H9 (cell line): ENCODE results near the gene CBLB. TPM values are rescaled to one million over a fixed set of nuclear protein-coding genes. Genes with fewer than 3 reads are reported as not detected.
A peak's percentile ranks its signal among the peaks of the same experiment; 100 is the strongest.

Experiments used
- DNase-seq: peaks from one replicate; pipeline ENCODE4 v3.0.0-alpha.2; 2017
- H2AFZ ChIP-seq: one replicate; pipeline ENCODE4 v1.6.1; 2013; ENCODE audit warnings: mild to moderate bottlenecking, low read length, control low read depth, moderate library complexity
- H2AK5ac ChIP-seq: 2 replicates; pipeline ENCODE4 v1.6.1; 2013; ENCODE audit warnings: low read length, control low read depth, mixed read lengths; ENCODE audit not compliant: insufficient read length
- H2BK120ac ChIP-seq: one replicate; pipeline ENCODE4 v1.6.1; 2013; ENCODE audit warnings: low read depth, mild to moderate bottlenecking, low read length, control low read depth, inconsistent platforms; ENCODE audit not compliant: poor library complexity, severe bottlenecking
- H2BK12ac ChIP-seq: 2 replicates; pipeline ENCODE4 v1.6.1; 2013; ENCODE audit warnings: low read length, control low read depth, mixed read lengths, low read depth; ENCODE audit not compliant: insufficient read length
- H2BK15ac ChIP-seq: 2 replicates; pipeline ENCODE4 v1.6.1; 2013; ENCODE audit warnings: low read depth, low read length, control low read depth
- H2BK20ac ChIP-seq: one replicate; pipeline ENCODE4 v1.6.1; 2013; ENCODE audit warnings: low read depth, mild to moderate bottlenecking, low read length, control low read depth, inconsistent platforms; ENCODE audit not compliant: poor library complexity, severe bottlenecking
- H2BK5ac ChIP-seq: 2 replicates; pipeline ENCODE4 v1.6.1; 2013; ENCODE audit warnings: low read length, control low read depth, mixed read lengths; ENCODE audit not compliant: insufficient read length
- H3K14ac ChIP-seq: 2 replicates; pipeline ENCODE4 v1.6.1; 2013; ENCODE audit warnings: low read length, control low read depth; ENCODE audit not compliant: insufficient read depth
- H3K18ac ChIP-seq: 2 replicates; pipeline ENCODE4 v1.6.1; 2013; ENCODE audit warnings: low read depth, mild to moderate bottlenecking, mixed read lengths, low read length, control low read depth; ENCODE audit not compliant: insufficient read length
- H3K23ac ChIP-seq: 2 replicates; pipeline ENCODE4 v1.6.1; 2013; ENCODE audit warnings: low read length, control low read depth, mixed read lengths, low read depth; ENCODE audit not compliant: insufficient read length
- H3K23me2 ChIP-seq: 2 replicates; pipeline ENCODE4 v1.6.1; 2013; ENCODE audit warnings: low read depth, mild to moderate bottlenecking, mixed read lengths, low read length, control low read depth; ENCODE audit not compliant: insufficient read length, poor library complexity, severe bottlenecking
- H3K27ac ChIP-seq: 2 replicates; pipeline ENCODE4 v1.5.1; 2013; ENCODE audit warnings: low read length, control low read depth, mixed read lengths, low read depth; ENCODE audit not compliant: insufficient read length
- H3K27me3 ChIP-seq: 2 replicates; pipeline ENCODE4 v1.6.1; 2013; ENCODE audit warnings: low read length, control low read depth, inconsistent platforms; ENCODE audit not compliant: insufficient read depth
- H3K4ac ChIP-seq: 2 replicates; pipeline ENCODE4 v1.6.1; 2013; ENCODE audit warnings: low read depth, mild to moderate bottlenecking, control low read depth, inconsistent platforms, low read length, moderate library complexity
- H3K4me1 ChIP-seq: 2 replicates; pipeline ENCODE4 v1.6.1; 2013; ENCODE audit warnings: low read length, control low read depth, inconsistent platforms; ENCODE audit not compliant: insufficient read depth
- H3K4me2 ChIP-seq: 2 replicates; pipeline ENCODE4 v1.6.1; 2013; ENCODE audit warnings: low read length, control low read depth, mixed read lengths; ENCODE audit not compliant: insufficient read length, insufficient read depth
- H3K56ac ChIP-seq: 2 replicates; pipeline ENCODE4 v1.6.1; 2013; ENCODE audit warnings: low read depth, mild to moderate bottlenecking, mixed read lengths, low read length, control low read depth; ENCODE audit not compliant: insufficient read length
- H3K79me1 ChIP-seq: 2 replicates; pipeline ENCODE4 v1.6.1; 2013; ENCODE audit warnings: low read depth, mild to moderate bottlenecking, moderate library complexity, low read length, control low read depth, inconsistent platforms; ENCODE audit not compliant: insufficient read depth, poor library complexity, severe bottlenecking
- H3K79me2 ChIP-seq: 2 replicates; pipeline ENCODE4 v1.6.1; 2013; ENCODE audit warnings: low read length, control low read depth, inconsistent platforms; ENCODE audit not compliant: insufficient read depth
- H3K9ac ChIP-seq: 2 replicates; pipeline ENCODE4 v1.6.1; 2013; ENCODE audit warnings: low read length, control low read depth, mixed read lengths; ENCODE audit not compliant: insufficient read length; ENCODE audit errors: extremely low read depth
- H3K9me3 ChIP-seq: one replicate; pipeline ENCODE4 v1.6.1; 2013; ENCODE audit warnings: low read depth, low read length, inconsistent platforms; ENCODE audit not compliant: control insufficient read depth
- H3T11ph ChIP-seq: one replicate; pipeline ENCODE4 v1.6.1; 2013; ENCODE audit warnings: mild to moderate bottlenecking, low read length, control low read depth, inconsistent platforms
- H4K20me1 ChIP-seq: one replicate; pipeline ENCODE4 v1.6.1; 2013; ENCODE audit not compliant: control insufficient read depth, insufficient read length, insufficient read depth
- H4K5ac ChIP-seq: 2 replicates; pipeline ENCODE4 v1.6.1; 2013; ENCODE audit warnings: low read depth, mild to moderate bottlenecking, mixed read lengths, low read length, control low read depth; ENCODE audit not compliant: insufficient read length
- H4K8ac ChIP-seq: replicated peaks from 2 replicates; pipeline ENCODE4 v1.6.1; 2013; ENCODE audit warnings: low read length, control low read depth, mixed read lengths, low read depth; ENCODE audit not compliant: insufficient read length
- H4K91ac ChIP-seq: 2 replicates; pipeline ENCODE4 v1.6.1; 2013; ENCODE audit warnings: low read depth, mild to moderate bottlenecking, moderate library complexity, mixed read lengths, low read length, control low read depth; ENCODE audit not compliant: insufficient read length
- H3K27ac Mint-ChIP-seq, 3 experiments: 2 replicates in 2 of 3; 3 replicates in 1 of 3; pipeline ENCODE4 v1.8.0; 2020 to 2021; ENCODE audit warnings: mixed read lengths in 3 of 3, mild to moderate bottlenecking in 1 of 3, moderate library complexity in 1 of 3
- H3K27me3 Mint-ChIP-seq: 2 replicates; pipeline ENCODE4 v1.8.0; 2021; ENCODE audit warnings: low read depth, mild to moderate bottlenecking, moderate library complexity, mixed read lengths
- H3K36me3 Mint-ChIP-seq, 3 experiments: 2 replicates in 2 of 3; 3 replicates in 1 of 3; pipeline ENCODE4 v1.8.0; 2020 to 2021; ENCODE audit warnings: low read depth in 3 of 3, mixed read lengths in 3 of 3; ENCODE audit not compliant: insufficient read depth in 1 of 3
- H3K4me1 Mint-ChIP-seq, 2 experiments: 2 replicates each; pipeline ENCODE4 v1.8.0; 2020; ENCODE audit warnings: mixed read lengths in 2 of 2
- H3K4me3 Mint-ChIP-seq, 2 experiments: 2 replicates in 1 of 2; 3 replicates in 1 of 2; pipeline ENCODE4 v1.8.0; 2020 to 2021; ENCODE audit warnings: mild to moderate bottlenecking in 2 of 2, mixed read lengths in 2 of 2, moderate library complexity in 1 of 2
- H3K9me3 Mint-ChIP-seq, 2 experiments: 2 replicates in 1 of 2; 3 replicates in 1 of 2; pipeline ENCODE4 v1.8.0; 2020; ENCODE audit warnings: mild to moderate bottlenecking in 2 of 2, mixed read lengths in 2 of 2, moderate library complexity in 1 of 2
- CTCF ChIP-seq: fragments of 200-600 bp; sonication (generic); conservative IDR thresholded peaks from 3 replicates; pipeline ENCODE4 v1.8.0; 2021; ENCODE audit warnings: antibody characterized with exemption, mild to moderate bottlenecking
- WGBS: extraction: QIAGEN DNeasy Blood & Tissue Kit; methylation state at CpG from one replicate; pipeline ENCODE4 v1.1.7; 2013; ENCODE audit warnings: missing lambda C conversion rate, low lambda C conversion rate, mixed read lengths; ENCODE audit not compliant: insufficient read length; ENCODE audit errors: extremely low coverage; 5-methylcytosine and 5-hydroxymethylcytosine counted together
- total RNA-seq: library from RNA; stranded (reverse); gene quantifications from 2 replicates; pipeline ENCODE4 v1.2.1, GENCODE V29; 2021

The CBLB gene
- total RNA-seq, 1 experiment from 2014 or later = 25.7 TPM

- Histone ChIP-seq H3K23me2 (no peaks in the 10 kb centered on the region), H2BK20ac (no peak overlapping the region), H3K18ac (no peak overlapping the region), H3K4me2 (no peak overlapping the region), H2AK5ac (no peak overlapping the region), H3K9ac (no peak overlapping the region), H3K4me1 (no peaks in the 10 kb centered on the region), H2AFZ (no peak overlapping the region), H3K56ac (no peak overlapping the region), H3K4ac (no peak overlapping the region), H4K91ac (no peak overlapping the region), H3K9me3 (no peaks in the 10 kb centered on the region), H2BK15ac (no peak overlapping the region), H3K79me2 (no peaks in the 10 kb centered on the region), H4K5ac (no peak overlapping the region), H3T11ph (no peak overlapping the region), H2BK5ac (no peak overlapping the region), H4K20me1 (no peaks in the 10 kb centered on the region), H2BK12ac (no peak overlapping the region), H3K79me1 (no peaks in the 10 kb centered on the region), H3K27ac (no peak overlapping the region), H3K14ac (no peak overlapping the region), H4K8ac (no peak overlapping the region), H2BK120ac (no peak overlapping the region), H3K23ac (no peak overlapping the region), H3K27me3 (no peaks in the 10 kb centered on the region)
- no CpG with 5 or more reads among the region's 4 CpGs for WGBS
- Mint-ChIP-seq H3K4me1 (peaks cover 16% of the 10 kb centered on the region in 2 experiments), H3K9me3 (no peaks in the 10 kb centered on the region), H3K36me3 (peaks cover 10 to 16% (median 11%) of the 10 kb centered on the region in 3 experiments; a peak in 6 of 7 replicates), H3K4me3 (no peak overlapping the region), H3K27ac (peak overlapping the region in 1 of 3 experiments; percentile 55; a peak in 1 of 7 replicates), H3K27me3 (no peaks in the 10 kb centered on the region)
- no peak for DNase-seq
- no peak for TF ChIP-seq CTCF
Measured at GRCh38 chr3:105823149-105823867, 45.5 kb downstream of the CBLB start.
